IMR-90 (cell line): ENCODE measurements around the gene LRTM1. TPM values are rescaled to one million over a fixed set of nuclear protein-coding genes. Genes with fewer than 3 reads are reported as not detected.

Experiments used
- ATAC-seq: fragments of 200-7000 bp; cut with Tn5 transposase; 2 replicates; pipeline ENCODE4 v1.9.1; 2020; ENCODE audit warnings: low read depth, mild to moderate bottlenecking, moderate library complexity
- BruUV-seq: library from RNA; stranded (reverse); fragments of 400-500 nt; replicated peaks from 2 replicates; lab custom pipeline; 2021; lab: Mats Ljungman, UMichigan
- CTCF ChIA-PET: fragments of 300-600 bp; formaldehyde crosslinking; extraction: SDS; loops from one replicate; lab custom pipeline; 2021; ENCODE audit warnings: antibody characterized with exemption; lab: Yijun Ruan, JAX
- POLR2A ChIA-PET: fragments of 300-600 bp; sonication (Branson Sonifier 250); formaldehyde crosslinking; loops from one replicate; lab custom pipeline; 2022; ENCODE audit warnings: antibody characterized with exemption; ENCODE audit not compliant: unreplicated experiment; lab: Charles Lee
- DNase-seq: peaks from one replicate; pipeline ENCODE4 v3.0.0; 2013
- H2AFZ ChIP-seq: replicated peaks from 2 replicates; pipeline ENCODE3; 2013; ENCODE audit warnings: low read length, mild to moderate bottlenecking; ENCODE audit not compliant: poor library complexity
- H2AK5ac ChIP-seq: 2 replicates; pipeline ENCODE4 v1.6.1; 2013; ENCODE audit warnings: low read depth, low read length, inconsistent platforms
- H2AK9ac ChIP-seq: replicated peaks from 2 replicates; pipeline ENCODE3; 2013; ENCODE audit warnings: mild to moderate bottlenecking, low read depth, low read length, moderate library complexity; ENCODE audit not compliant: poor library complexity
- H2BK120ac ChIP-seq: 2 replicates; pipeline ENCODE4 v1.6.1; 2013; ENCODE audit warnings: low read depth, low read length, inconsistent platforms
- H2BK15ac ChIP-seq: 3 replicates; pipeline ENCODE4 v1.6.1; 2013; ENCODE audit warnings: low read depth, low read length, inconsistent platforms
- H2BK20ac ChIP-seq: 2 replicates; pipeline ENCODE4 v1.6.1; 2013; ENCODE audit warnings: low read depth, mild to moderate bottlenecking, inconsistent platforms, low read length, moderate library complexity
- H2BK5ac ChIP-seq: 2 replicates; pipeline ENCODE4 v1.6.1; 2013; ENCODE audit warnings: mild to moderate bottlenecking, low read depth, low read length, inconsistent platforms; ENCODE audit not compliant: poor library complexity, severe bottlenecking
- H3K14ac ChIP-seq: replicated peaks from 2 replicates; pipeline ENCODE4 v1.6.1; 2013; ENCODE audit warnings: low read depth, low read length, inconsistent platforms
- H3K18ac ChIP-seq: 2 replicates; pipeline ENCODE4 v1.6.1; 2013; ENCODE audit warnings: low read depth, low read length, control low read depth
- H3K23ac ChIP-seq: 2 replicates; pipeline ENCODE4 v1.6.1; 2013; ENCODE audit warnings: low read depth, low read length, inconsistent platforms
- H3K27ac ChIP-seq: 2 replicates; pipeline ENCODE4 v1.5.1; 2013; ENCODE audit warnings: mild to moderate bottlenecking, control low read depth, low read length; ENCODE audit not compliant: insufficient read depth
- H3K27me3 ChIP-seq: 2 replicates; pipeline ENCODE4 v1.6.1; 2013; ENCODE audit warnings: low read length; ENCODE audit not compliant: control insufficient read depth, insufficient read depth
- H3K36me3 ChIP-seq: 2 replicates; pipeline ENCODE4 v1.6.1; 2013; ENCODE audit warnings: low read length, mixed read lengths; ENCODE audit not compliant: control insufficient read depth, insufficient read depth
- H3K4ac ChIP-seq: 2 replicates; pipeline ENCODE4 v1.6.1; 2013; ENCODE audit warnings: low read depth, low read length, inconsistent platforms
- H3K4me1 ChIP-seq: 2 replicates; pipeline ENCODE4 v1.6.1; 2013; ENCODE audit warnings: low read length, mixed read lengths; ENCODE audit not compliant: control insufficient read depth, insufficient read depth
- H3K4me2 ChIP-seq: 2 replicates; pipeline ENCODE4 v1.6.1; 2013; ENCODE audit warnings: low read depth, mild to moderate bottlenecking, control low read depth, low read length, moderate library complexity
- H3K4me3 ChIP-seq: 2 replicates; pipeline ENCODE4 v1.5.1; 2013; ENCODE audit warnings: low read depth, mild to moderate bottlenecking, control low read depth, low read length, moderate library complexity; ENCODE audit not compliant: insufficient read depth
- H3K56ac ChIP-seq: 2 replicates; pipeline ENCODE4 v1.6.1; 2013; ENCODE audit warnings: low read length, inconsistent platforms; ENCODE audit not compliant: insufficient read depth; ENCODE audit errors: extremely low read depth
- H3K79me1 ChIP-seq, 2 experiments: 2 replicates each; pipeline ENCODE4 v1.6.1; 2013; ENCODE audit warnings: low read length in 2 of 2, inconsistent platforms in 1 of 2, low read depth in 1 of 2
- H3K9ac ChIP-seq: 2 replicates; pipeline ENCODE4 v1.6.1; 2013; ENCODE audit warnings: low read depth, low read length, control low read depth
- H3K9me1 ChIP-seq: 2 replicates; pipeline ENCODE4 v1.6.1; 2013; ENCODE audit warnings: low read length, inconsistent platforms; ENCODE audit not compliant: insufficient read depth
- H3K9me3 ChIP-seq: 2 replicates; pipeline ENCODE4 v1.6.1; 2013; ENCODE audit warnings: low read length; ENCODE audit not compliant: control insufficient read depth, insufficient read depth
- H4K20me1 ChIP-seq: 2 replicates; pipeline ENCODE4 v1.6.1; 2013; ENCODE audit warnings: low read length, inconsistent platforms; ENCODE audit not compliant: insufficient read depth
- H4K5ac ChIP-seq: 2 replicates; pipeline ENCODE4 v1.6.1; 2013; ENCODE audit warnings: mild to moderate bottlenecking, low read depth, low read length, control low read depth
- H4K8ac ChIP-seq, 2 experiments: 2 replicates each; pipeline ENCODE4 v1.6.1; 2013; ENCODE audit warnings: low read depth in 2 of 2, low read length in 2 of 2, control low read depth in 1 of 2, inconsistent platforms in 1 of 2
- H4K91ac ChIP-seq: 2 replicates; pipeline ENCODE4 v1.6.1; 2013; ENCODE audit warnings: low read depth, low read length, inconsistent platforms; ENCODE audit not compliant: insufficient read depth
- BHLHE40 ChIP-seq: fragments of 150-350 bp; IDR thresholded peaks from 2 replicates; pipeline ENCODE4 v1.6.1; 2016; ENCODE audit warnings: mild to moderate bottlenecking, low read depth, low read length
- CHD1 ChIP-seq: IDR thresholded peaks from 2 replicates; pipeline ENCODE4 v1.6.1; 2012; ENCODE audit warnings: low read depth, low read length, improper control_type of control experiment
- FOS ChIP-seq: fragments of 150-350 bp; IDR thresholded peaks from 2 replicates; pipeline ENCODE4 v1.6.1; 2016; ENCODE audit warnings: low read depth, low read length
- MAFK ChIP-seq: IDR thresholded peaks from 2 replicates; pipeline ENCODE4 v1.6.1; 2012; ENCODE audit warnings: low read depth, low read length, improper control_type of control experiment
- MAZ ChIP-seq: IDR thresholded peaks from 2 replicates; pipeline ENCODE4 v1.6.1; 2012; ENCODE audit warnings: low read depth, mild to moderate bottlenecking, low read length, improper control_type of control experiment, moderate library complexity, borderline replicate concordance
- MXI1 ChIP-seq: IDR thresholded peaks from 2 replicates; pipeline ENCODE4 v1.6.1; 2012; ENCODE audit warnings: low read depth, mild to moderate bottlenecking, low read length, moderate library complexity, borderline replicate concordance
- NFE2L2 ChIP-seq: fragments of 150-350 bp; IDR thresholded peaks from 2 replicates; pipeline ENCODE4 v1.6.1; 2016; ENCODE audit warnings: low read depth, mild to moderate bottlenecking, low read length
- POLR2A ChIP-seq: IDR thresholded peaks from 2 replicates; pipeline ENCODE4 v1.6.1; 2012; ENCODE audit warnings: mild to moderate bottlenecking, low read depth, low read length
- RAD21 ChIP-seq: IDR thresholded peaks from 2 replicates; pipeline ENCODE4 v1.6.1; 2012; ENCODE audit warnings: low read length, improper control_type of control experiment
- RCOR1 ChIP-seq: IDR thresholded peaks from 2 replicates; pipeline ENCODE4 v1.6.1; 2012; ENCODE audit warnings: mild to moderate bottlenecking, low read length, improper control_type of control experiment; ENCODE audit not compliant: insufficient replicate concordance
- WGBS, 2 experiments: methylation state at CpG; one replicate each; pipeline versions ENCODE4 v1.1.5 to v1.1.7; 2013; ENCODE audit warnings: missing lambda C conversion rate in 2 of 2; ENCODE audit not compliant: insufficient read length in 1 of 2; ENCODE audit errors: extremely low coverage in 2 of 2; 5-methylcytosine and 5-hydroxymethylcytosine counted together
- dilution Hi-C: fragments of 300-500 bp; cut with HindIII; formaldehyde crosslinking; loops from one replicate; pipeline ENCODE4 v1.14.3; 2018; ENCODE audit warnings: low sequenced_read_pairs; ENCODE audit not compliant: unreplicated experiment
- in situ Hi-C: fragments of 300-500 bp; cut with MboI; formaldehyde crosslinking; loops from 3 replicates; pipeline ENCODE4 v1.14.3; 2019; ENCODE audit warnings: low sequenced_read_pairs, inconsistent platforms, mixed read lengths
- intact Hi-C: fragments of 100-400 bp; cut with micrococcal nuclease; formaldehyde crosslinking; loops from 2 replicates; pipeline ENCODE4 v1.10.0; 2022
- polyA plus RNA-seq, 3 experiments: library from polyadenylated mRNA; depleted of rRNA; stranded (reverse); fragments of >200 nt; gene quantifications; 2 replicates each; pipeline ENCODE4 v1.2.3, GENCODE V29; 2012; ENCODE audit warnings: low replicate concordance in 1 of 3
- total RNA-seq: library from RNA; depleted of rRNA; stranded (reverse); fragments of >200 nt; gene quantifications from 2 replicates; pipeline ENCODE4 v1.2.3, GENCODE V29; 2012
- TF ChIP-seq, protein P1 (sequence below): fragments of 150-350 bp; IDR thresholded peaks from 2 replicates; pipeline ENCODE4 v1.6.1; 2017; ENCODE audit warnings: mild to moderate bottlenecking, antibody characterized with exemption, low read length, low read depth
- TF ChIP-seq, protein P2 (sequence below): fragments of 150-350 bp; IDR thresholded peaks from 2 replicates; pipeline ENCODE4 v1.6.1; 2016; ENCODE audit warnings: low read depth, mild to moderate bottlenecking, low read length, moderate library complexity, borderline replicate concordance

Gene LRTM1
- total and polyA plus RNA-seq, 2 of the 4 experiments (the other 2 are of a cell fraction), result not detected

DNA sequence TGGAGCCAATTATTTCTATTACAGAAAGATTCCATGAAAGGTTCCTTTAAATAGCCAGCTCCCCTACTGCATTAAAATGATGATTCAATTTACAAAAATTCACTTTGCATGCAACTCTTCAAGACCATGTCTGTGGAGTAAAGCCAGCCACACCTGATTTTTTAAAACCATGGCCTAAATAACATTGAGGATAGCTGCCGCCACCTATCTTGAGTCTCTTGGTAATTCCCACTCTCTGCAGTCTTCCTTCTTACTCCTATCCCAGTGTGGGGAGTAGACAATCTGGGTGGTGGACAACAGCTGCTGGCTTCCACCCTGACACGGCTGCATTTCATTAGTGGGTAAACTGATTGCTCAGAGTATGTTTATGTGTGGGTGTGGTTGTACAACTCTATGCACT lies 10.7 kb downstream of the LRTM1 start:
- no peak overlapping the region for H2AFZ ChIP-seq
- peak; percentile 14; the same call in 1 of the 2 replicates for ATAC-seq
- H3K23ac ChIP-seq, result no peak overlapping the region
- H3K9ac ChIP-seq, result no peak overlapping the region
- peak overlapping the region; percentile 0 for H2AK9ac ChIP-seq
- no TSS peak for BruUV-seq
- H3K79me1 ChIP-seq, result no peaks in the 10 kb centered on the region
- WGBS, 2 experiments, result no CpG with 5 or more reads among the region's 2 CpGs
- no peak overlapping the region for H3K27ac ChIP-seq
- no peak overlapping the region for H4K91ac ChIP-seq
- no peaks in the 10 kb centered on the region for H3K36me3 ChIP-seq
- H4K5ac ChIP-seq, result no peak overlapping the region
- ChIA-PET POLR2A (no interaction called here), CTCF (no interaction called here)
- H3K4me1 ChIP-seq, result peaks cover 5% of the 10 kb centered on the region; the same call in 1 of the 2 replicates
- no peak overlapping the region for H4K8ac ChIP-seq
- H3K9me1 ChIP-seq, result no peaks in the 10 kb centered on the region; the same call in 1 of the 2 replicates
- TF ChIP-seq BHLHE40 (no peak), MAZ (no peak), MAFK (no peak), FOS (no peak), MXI1 (no peak), RAD21 (no peak), RCOR1 (no peak), NFE2L2 (no peak), POLR2A (no peak), CHD1 (no peak)
- TF ChIP-seq, protein P1, sequence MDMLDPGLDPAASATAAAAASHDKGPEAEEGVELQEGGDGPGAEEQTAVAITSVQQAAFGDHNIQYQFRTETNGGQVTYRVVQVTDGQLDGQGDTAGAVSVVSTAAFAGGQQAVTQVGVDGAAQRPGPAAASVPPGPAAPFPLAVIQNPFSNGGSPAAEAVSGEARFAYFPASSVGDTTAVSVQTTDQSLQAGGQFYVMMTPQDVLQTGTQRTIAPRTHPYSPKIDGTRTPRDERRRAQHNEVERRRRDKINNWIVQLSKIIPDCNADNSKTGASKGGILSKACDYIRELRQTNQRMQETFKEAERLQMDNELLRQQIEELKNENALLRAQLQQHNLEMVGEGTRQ, result no peak
- TF ChIP-seq, protein P2, sequence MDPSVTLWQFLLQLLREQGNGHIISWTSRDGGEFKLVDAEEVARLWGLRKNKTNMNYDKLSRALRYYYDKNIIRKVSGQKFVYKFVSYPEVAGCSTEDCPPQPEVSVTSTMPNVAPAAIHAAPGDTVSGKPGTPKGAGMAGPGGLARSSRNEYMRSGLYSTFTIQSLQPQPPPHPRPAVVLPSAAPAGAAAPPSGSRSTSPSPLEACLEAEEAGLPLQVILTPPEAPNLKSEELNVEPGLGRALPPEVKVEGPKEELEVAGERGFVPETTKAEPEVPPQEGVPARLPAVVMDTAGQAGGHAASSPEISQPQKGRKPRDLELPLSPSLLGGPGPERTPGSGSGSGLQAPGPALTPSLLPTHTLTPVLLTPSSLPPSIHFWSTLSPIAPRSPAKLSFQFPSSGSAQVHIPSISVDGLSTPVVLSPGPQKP, result no peak
- intact Hi-C loops (no loop called here), in situ Hi-C loops (no loop called here), dilution Hi-C loops (no loop called here)
- no peak overlapping the region for H3K18ac ChIP-seq
- H2AK5ac ChIP-seq, result 0 out of 2 replicates have a peak overlapping the region, but pooled peaks have one; percentile 10
- H3K27me3 ChIP-seq, result no peaks in the 10 kb centered on the region
- H3K4ac ChIP-seq, result no peak overlapping the region
- no peaks in the 10 kb centered on the region for H4K20me1 ChIP-seq
- H3K14ac ChIP-seq, result 0 out of 2 replicates have a peak overlapping the region, but pooled peaks have one; percentile 1
- H3K56ac ChIP-seq, result no peak overlapping the region
- DNase-seq, result peak; percentile 41
- H3K9me3 ChIP-seq, result peaks cover 2% of the 10 kb centered on the region; the same call in 1 of the 2 replicates
- H2BK15ac ChIP-seq, result no peak overlapping the region
- peak overlapping the region; percentile 5; the same call in 1 of the 2 replicates for H2BK120ac ChIP-seq
- H2BK5ac ChIP-seq, result no peak overlapping the region
- no peak overlapping the region for H3K4me2 ChIP-seq
- no peak overlapping the region for H3K4me3 ChIP-seq
- H2BK20ac ChIP-seq, result peak overlapping the region; percentile 3; the same call in 1 of the 2 replicates
